HepG2 (cell line): ENCODE results near the gene LOXL3. TPM values are rescaled to one million over a fixed set of nuclear protein-coding genes. Genes with fewer than 3 reads are reported as not detected.

Experiments
- CREM ChIP-seq, 2 experiments: sonication (generic) in 1 of 2; formaldehyde crosslinking in 1 of 2; IDR thresholded peaks; 2 replicates each; pipeline versions ENCODE4 v1.4.0 to v1.6.1; 2016 to 2020; ENCODE audit warnings: antibody characterized with exemption in 1 of 2, mild to moderate bottlenecking in 1 of 2, missing genetic modification reagents in 1 of 2
- DDIT3 ChIP-seq: sonication (generic); formaldehyde crosslinking; IDR thresholded peaks from 2 replicates; pipeline ENCODE4 v1.4.0; 2020; ENCODE audit warnings: mild to moderate bottlenecking, missing genetic modification reagents
- ELF3 ChIP-seq: IDR thresholded peaks from 2 replicates; pipeline ENCODE4 v1.6.1; 2016; ENCODE audit warnings: missing genetic modification reagents, missing compliant biosample characterization
- FOXO1 ChIP-seq: sonication (generic); formaldehyde crosslinking; IDR thresholded peaks from 2 replicates; pipeline ENCODE4 v1.4.0; 2020; ENCODE audit warnings: missing genetic modification reagents
- IRF1 ChIP-seq: sonication (generic); formaldehyde crosslinking; IDR thresholded peaks from 2 replicates; pipeline ENCODE4 v1.4.0; 2020; ENCODE audit warnings: low read depth, mild to moderate bottlenecking, missing genetic modification reagents
- JARID2 ChIP-seq: sonication (generic); formaldehyde crosslinking; IDR thresholded peaks from 2 replicates; pipeline ENCODE4 v1.8.1; 2023; ENCODE audit warnings: missing genetic modification reagents, inconsistent platforms; ENCODE audit not compliant: insufficient replicate concordance
- SNAI1 ChIP-seq: sonication (generic); formaldehyde crosslinking; IDR thresholded peaks from 2 replicates; pipeline ENCODE4 v1.5.0; 2020; ENCODE audit warnings: mild to moderate bottlenecking, missing genetic modification reagents, borderline replicate concordance
- SRY ChIP-seq: sonication (generic); formaldehyde crosslinking; IDR thresholded peaks from 2 replicates; pipeline ENCODE4 v1.8.0; 2022; ENCODE audit warnings: mild to moderate bottlenecking, missing genetic modification reagents
- TBP ChIP-seq: sonication (generic); formaldehyde crosslinking; IDR thresholded peaks from 2 replicates; pipeline ENCODE4 v1.5.0; 2020; ENCODE audit warnings: missing genetic modification reagents
- ZBTB1 ChIP-seq: sonication (generic); formaldehyde crosslinking; IDR thresholded peaks from 2 replicates; pipeline ENCODE4 v1.4.0; 2020; ENCODE audit warnings: missing genetic modification reagents, borderline replicate concordance
- ZNF142 ChIP-seq: sonication (generic); formaldehyde crosslinking; IDR thresholded peaks from 2 replicates; pipeline ENCODE4 v1.4.0; 2020; ENCODE audit warnings: missing genetic modification reagents
- ZNF205 ChIP-seq: IDR thresholded peaks from 2 replicates; pipeline ENCODE4 v1.6.1; 2018; ENCODE audit warnings: missing biosample characterization, missing genetic modification reagents
- ZNF547 ChIP-seq: sonication (generic); formaldehyde crosslinking; IDR thresholded peaks from 2 replicates; pipeline ENCODE4 v1.5.1; 2020; ENCODE audit warnings: mild to moderate bottlenecking, missing genetic modification reagents
- ZNF598 ChIP-seq: sonication (generic); formaldehyde crosslinking; IDR thresholded peaks from 2 replicates; pipeline ENCODE4 v1.5.1; 2020; ENCODE audit warnings: mild to moderate bottlenecking, missing genetic modification reagents, borderline replicate concordance
- ZNF790 ChIP-seq: sonication (generic); formaldehyde crosslinking; IDR thresholded peaks from 2 replicates; pipeline ENCODE4 v1.8.0; 2022; ENCODE audit warnings: missing genetic modification reagents, mild to moderate bottlenecking, borderline replicate concordance
- polyA plus RNA-seq, 8 experiments: library from polyadenylated mRNA; depleted of rRNA in 3 of 8; stranded (reverse) in 7 of 8; unstranded in 1 of 8; fragments of >200 nt; fragmentation: Illumina TruSeq in 4 of 8; extraction: Trizol in 4 of 8; gene quantifications; 2 replicates each; pipeline versions ENCODE4 v1.2.1 to v1.2.3, GENCODE V29; 2011 to 2016; ENCODE audit warnings: low read depth in 4 of 8, missing spikeins in 1 of 8, mixed read lengths in 1 of 8; ENCODE audit not compliant: insufficient read depth in 1 of 8
- total RNA-seq, 5 experiments: library from RNA; depleted of rRNA; stranded (reverse); fragments of >200 nt; fragmentation: Illumina TruSeq; extraction: Trizol; gene quantifications; 2 replicates each; pipeline ENCODE4 v1.2.3, GENCODE V29; 2016; ENCODE audit warnings: low read depth in 1 of 5
- TF ChIP-seq, protein P1 (sequence below): sonication (generic); formaldehyde crosslinking; IDR thresholded peaks from 2 replicates; pipeline ENCODE4 v1.9.0; 2021; ENCODE audit warnings: missing genetic modification reagents, mild to moderate bottlenecking, borderline replicate concordance
- TF ChIP-seq, protein P2 (sequence below): sonication (generic); formaldehyde crosslinking; IDR thresholded peaks from 2 replicates; pipeline ENCODE4 v1.8.1; 2023; ENCODE audit warnings: mild to moderate bottlenecking, missing genetic modification reagents

Gene LOXL3
- total and polyA plus RNA-seq, 2 of the 13 experiments (the other 11 are each of a cell fraction or from before 2014, with no cell fraction given) = 0.55 to 6.5 TPM

DNA sequence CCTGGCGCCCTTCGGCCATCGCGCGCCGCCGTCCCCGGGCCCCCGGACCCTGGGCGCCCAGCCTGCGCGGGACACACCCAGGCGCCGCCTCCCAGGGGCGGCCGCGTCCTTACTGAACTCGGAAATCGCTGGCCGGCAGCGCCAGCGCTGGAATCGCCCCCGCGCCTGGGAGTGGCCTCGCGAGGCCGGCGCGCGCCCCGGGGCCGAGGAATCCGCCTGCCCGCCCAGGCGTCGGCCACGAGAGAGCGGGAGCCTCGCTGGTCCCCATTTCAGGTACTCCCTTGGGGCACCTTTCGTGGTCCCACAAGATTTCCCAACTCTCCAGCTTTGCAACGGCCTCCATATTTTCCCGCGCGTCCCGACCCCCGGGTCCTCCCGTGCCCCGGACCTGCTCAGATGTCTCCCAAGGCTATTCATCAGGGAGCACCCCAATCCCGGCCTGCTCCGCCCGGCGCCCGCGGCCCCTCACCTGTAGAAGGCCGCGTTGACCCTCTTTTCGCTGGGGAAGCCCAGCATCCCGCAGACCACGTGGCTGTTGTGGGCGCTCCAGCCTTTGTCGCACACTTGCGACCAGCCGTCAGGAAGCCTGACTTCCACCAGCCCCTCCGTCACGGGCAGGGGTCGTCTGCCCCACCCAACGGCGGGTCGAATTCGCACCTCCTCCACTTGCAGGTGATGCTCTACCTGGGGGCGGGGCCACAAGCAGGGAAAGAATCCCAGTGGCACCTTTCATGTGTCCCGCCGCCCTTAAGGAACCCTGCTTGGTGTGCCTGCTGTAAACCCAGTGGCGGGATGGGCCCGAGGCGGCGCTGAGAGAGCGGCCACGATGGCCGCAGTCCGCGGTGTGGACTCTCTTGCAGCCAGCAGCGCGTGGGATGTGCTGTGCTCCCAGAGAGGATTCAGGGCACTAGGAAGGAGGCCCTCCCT, 4.6 kb downstream of the LOXL3 start (continued):
- TF ChIP-seq ZNF142 (peak; percentile 60; the same call in 1 of the 2 replicates), ZNF205 (CRISPR knock-in tag) (no peak), ZBTB1 (CRISPR knock-in tag) (no peak), ZNF598 (CRISPR knock-in tag) (no peak), ZNF547 (CRISPR knock-in tag) (no peak), FOXO1 (CRISPR knock-in tag) (no peak), TBP (CRISPR knock-in tag) (no peak), ELF3 (CRISPR knock-in tag) (no peak), IRF1 (CRISPR knock-in tag) (no peak), DDIT3 (CRISPR knock-in tag) (no peak), SNAI1 (no peak), SRY (CRISPR knock-in tag) (no peak), JARID2 (CRISPR knock-in tag) (no peak), ZNF790 (CRISPR knock-in tag) (no peak), CREM (IDR thresholded peaks at IDR 0.05) (no peak), CREM (CRISPR knock-in tag; IDR thresholded peaks at IDR 0.05) (no peak)
- TF ChIP-seq, protein P1, sequence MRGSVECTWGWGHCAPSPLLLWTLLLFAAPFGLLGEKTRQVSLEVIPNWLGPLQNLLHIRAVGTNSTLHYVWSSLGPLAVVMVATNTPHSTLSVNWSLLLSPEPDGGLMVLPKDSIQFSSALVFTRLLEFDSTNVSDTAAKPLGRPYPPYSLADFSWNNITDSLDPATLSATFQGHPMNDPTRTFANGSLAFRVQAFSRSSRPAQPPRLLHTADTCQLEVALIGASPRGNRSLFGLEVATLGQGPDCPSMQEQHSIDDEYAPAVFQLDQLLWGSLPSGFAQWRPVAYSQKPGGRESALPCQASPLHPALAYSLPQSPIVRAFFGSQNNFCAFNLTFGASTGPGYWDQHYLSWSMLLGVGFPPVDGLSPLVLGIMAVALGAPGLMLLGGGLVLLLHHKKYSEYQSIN (CRISPR knock-in tag) = no peak
- TF ChIP-seq, protein P2, sequence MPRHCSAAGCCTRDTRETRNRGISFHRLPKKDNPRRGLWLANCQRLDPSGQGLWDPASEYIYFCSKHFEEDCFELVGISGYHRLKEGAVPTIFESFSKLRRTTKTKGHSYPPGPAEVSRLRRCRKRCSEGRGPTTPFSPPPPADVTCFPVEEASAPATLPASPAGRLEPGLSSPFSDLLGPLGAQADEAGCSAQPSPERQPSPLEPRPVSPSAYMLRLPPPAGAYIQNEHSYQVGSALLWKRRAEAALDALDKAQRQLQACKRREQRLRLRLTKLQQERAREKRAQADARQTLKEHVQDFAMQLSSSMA = no peak
